GM21786 (cell line): ENCODE results near the gene MTMR2.

Experiments used
- ATAC-seq: cut with Tn5 transposase; IDR thresholded peaks from one replicate; pipeline ENCODE4 v1.9.1; 2021; ENCODE audit not compliant: unreplicated experiment

Gene MTMR2

DNA sequence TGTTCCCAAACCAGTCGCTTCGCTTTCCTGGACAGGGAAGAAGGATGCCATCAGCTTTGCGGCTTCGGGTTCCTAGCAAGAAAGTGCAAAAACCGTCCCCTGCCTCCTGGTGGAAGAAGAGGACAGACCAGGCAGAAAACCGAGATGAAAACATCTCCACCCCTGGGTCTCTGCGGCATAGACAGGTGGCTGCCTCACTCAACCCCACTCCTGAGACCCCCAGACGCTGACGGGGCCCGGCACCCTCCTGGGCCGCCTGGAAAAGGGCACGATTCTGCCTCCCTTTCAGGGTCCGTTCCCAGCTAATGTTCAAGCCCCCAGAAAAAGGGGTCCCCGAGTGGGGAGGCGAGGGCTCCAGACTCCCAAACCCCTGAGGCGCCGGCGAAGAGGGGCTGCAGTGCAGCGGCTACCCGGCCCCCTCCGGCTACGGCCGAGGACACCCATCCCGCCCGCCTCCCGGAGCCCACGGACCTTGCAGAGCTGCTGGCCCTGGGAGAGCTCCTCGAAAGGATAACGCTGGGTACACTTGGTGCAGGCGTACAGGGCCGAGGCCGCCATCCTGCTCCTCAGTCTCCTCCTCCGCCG lies 134.9 kb downstream of the MTMR2 start:
- no peak for ATAC-seq
